Sciatic nerve (tissue), 2 donors: ENCODE data around the gene C1R. TPM values are rescaled to one million over a fixed set of nuclear protein-coding genes. Genes with fewer than 3 reads are reported as not detected.
"Not testable (repeated sequence)": the region's sequence is repeated elsewhere in the genome, so short reads cannot be mapped to it uniquely, and the experiment has no call there.

Experiments
- ATAC-seq: fragments of 200-7000 bp; cut with Tn5 transposase; one replicate; pipeline ENCODE4 v1.9.1; 2020; ENCODE audit warnings: mild to moderate bottlenecking, moderate library complexity
- DNase-seq: peaks from one replicate; pipeline ENCODE4 v3.0.0-alpha.2; 2020; ENCODE audit warnings: low spot score
- intact Hi-C: fragments of 100-400 bp; cut with DNase I; formaldehyde crosslinking; loops from one replicate; pipeline ENCODE4 v1.14.2; 2022
- total RNA-seq: library from RNA; stranded (reverse); fragmentation: NEBNext Ultra II Directional; extraction: Animal tissue kit (Norgen Biotek cat#: 25700); gene quantifications from one replicate; pipeline ENCODE4 v1.2.1, GENCODE V29; 2021
- donor health status: DM: no; HTN: no; CAD: no.
- donor health status: DM: no; HTN: no; CAD: no.

Gene C1R
- total RNA-seq, 1 donor from 2014 or later, result 628 TPM

DNA sequence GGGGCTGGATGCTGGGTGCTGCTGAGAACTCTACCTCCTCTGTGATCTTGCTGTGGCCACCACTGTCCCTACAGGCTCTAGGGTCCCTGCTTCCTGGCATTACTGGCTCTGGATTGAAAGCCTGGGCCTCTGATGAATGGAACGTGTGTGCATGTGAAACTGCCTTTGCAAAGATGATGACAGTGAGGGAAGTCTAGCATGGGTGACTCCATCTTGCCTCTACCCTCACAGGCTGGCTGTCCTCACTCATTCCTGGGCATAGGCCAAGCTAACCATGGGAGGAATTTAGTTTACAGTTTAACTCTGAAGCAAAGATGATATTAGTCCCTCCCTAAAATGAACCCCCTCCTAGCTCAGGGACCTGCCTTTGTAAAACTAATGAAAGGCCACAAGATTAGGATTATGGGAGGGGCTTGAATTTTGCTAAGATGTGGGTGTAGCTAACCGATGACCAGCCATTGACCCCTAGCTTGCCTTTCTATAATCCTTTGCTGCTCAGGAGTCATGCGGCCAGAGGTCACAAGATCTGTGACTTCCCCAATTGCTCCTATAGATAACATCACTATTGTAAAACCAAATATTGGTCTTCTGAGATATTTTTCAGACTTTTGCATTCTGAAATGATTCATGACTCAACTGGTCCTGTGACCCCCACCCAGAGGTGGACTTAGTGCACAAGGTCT lies 33.9 kb downstream of the C1R start:
- intact Hi-C loops, result no loop called here
- DNase-seq (no peak), ATAC-seq (no peak)

DNA sequence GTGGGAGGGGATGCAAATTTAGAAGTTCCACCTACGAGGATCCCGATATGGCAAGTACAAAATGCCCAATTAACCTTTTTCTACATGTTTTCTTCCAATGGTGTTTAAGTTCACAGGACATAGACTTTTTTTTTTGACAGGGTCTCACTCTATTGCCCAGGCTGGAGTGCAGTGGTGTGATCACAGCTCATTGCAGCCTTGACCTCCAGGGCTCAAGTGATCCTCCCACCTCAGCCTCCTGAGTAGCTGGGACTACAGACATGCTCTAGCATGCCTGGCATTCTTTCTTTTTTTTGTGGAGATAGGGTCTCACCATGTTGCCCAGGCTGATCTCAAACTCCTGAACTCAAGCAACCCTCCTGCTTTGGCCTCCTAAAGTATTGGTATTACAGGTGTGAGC lies 36.5 kb downstream of the C1R start:
- DNase-seq, ATAC-seq, intact Hi-C loops: not testable (repeated sequence)

DNA sequence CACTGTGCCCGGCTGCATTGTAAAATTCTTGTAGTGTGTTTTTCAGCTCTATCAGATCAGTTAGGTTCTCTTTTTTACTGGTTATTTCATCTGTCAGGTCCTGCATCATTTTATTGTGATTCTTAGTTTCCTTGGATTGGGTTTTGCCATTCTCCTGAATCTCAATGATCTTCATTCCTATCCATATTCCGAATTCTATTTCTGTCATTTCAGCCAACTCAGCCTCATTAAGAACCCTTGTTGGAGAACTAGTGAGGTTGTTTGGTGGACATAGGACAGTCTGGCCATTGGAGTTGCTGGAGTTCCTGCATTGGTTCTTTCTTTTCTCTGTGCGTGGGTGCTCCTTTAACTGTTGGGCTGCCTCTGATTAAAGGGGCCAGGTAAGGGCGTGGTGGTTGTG lies 37.3 kb downstream of the C1R start:
- intact Hi-C loops, result no loop called here
- ATAC-seq (no peak), DNase-seq (no peak)

DNA sequence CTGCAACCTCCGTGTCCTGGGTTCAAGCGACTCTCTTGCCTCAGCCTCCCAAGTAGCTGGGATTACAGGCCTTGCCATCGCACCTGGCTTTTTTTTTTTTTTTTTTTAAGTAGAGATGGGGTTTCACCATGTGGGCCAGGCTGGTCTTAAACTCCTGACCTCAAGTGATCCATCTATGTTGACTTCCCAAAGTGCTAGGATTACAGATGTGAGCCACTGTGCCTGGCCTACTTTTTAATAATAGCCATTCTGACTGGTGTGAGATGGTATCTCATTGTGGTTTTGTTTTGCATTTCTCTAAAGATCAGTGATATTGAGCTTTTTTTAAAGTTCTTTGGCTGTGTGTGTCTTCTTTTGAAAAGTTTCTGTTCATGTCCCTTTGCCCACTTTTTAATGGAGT lies 42.3 kb downstream of the C1R start:
- ATAC-seq, DNase-seq, intact Hi-C loops: not testable (repeated sequence)

DNA sequence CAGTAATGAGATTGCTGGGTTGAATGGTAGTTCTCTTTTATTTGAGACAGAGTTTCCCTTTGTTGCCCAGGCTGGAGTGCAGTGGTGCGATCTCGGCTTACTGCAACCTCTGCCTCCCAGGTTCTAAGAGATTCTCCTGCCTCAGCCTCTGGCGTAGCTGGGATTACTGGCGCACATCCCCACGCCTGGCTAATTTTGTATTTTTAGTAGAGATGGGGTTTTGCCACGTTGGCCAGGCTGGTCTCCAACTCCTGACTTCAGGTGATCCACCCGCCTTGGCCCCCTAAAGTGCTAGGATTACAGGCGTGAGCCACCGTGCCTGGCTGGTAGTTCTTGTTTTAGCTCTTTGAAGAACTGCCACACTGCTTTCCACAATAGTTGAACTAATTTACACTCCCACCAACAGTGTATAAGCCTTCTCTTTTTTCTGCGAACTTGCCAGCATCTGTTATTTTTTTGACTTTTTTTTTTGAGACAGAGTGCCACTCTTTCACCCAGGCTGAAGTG lies 42.7 kb downstream of the C1R start:
- intact Hi-C loops, DNase-seq, ATAC-seq: not testable (repeated sequence)

DNA sequence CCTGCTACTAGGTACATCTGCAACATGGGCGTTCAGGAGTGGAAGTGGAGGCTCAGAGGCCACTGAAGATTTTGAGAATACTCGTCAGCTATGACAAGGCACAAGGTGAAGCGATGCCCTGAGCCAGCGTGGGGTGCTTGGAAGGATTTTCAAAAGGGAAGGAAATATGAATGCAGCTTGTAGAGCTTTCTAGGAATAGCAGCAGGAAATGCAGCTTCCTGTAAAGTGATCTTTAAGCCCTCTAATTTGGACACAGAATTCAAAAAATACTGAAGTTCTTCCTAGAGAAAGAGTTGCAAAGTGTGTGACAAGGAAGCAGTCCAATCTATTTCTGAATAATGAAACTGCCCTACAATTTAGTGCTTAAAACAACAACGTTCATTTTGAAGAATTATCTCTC lies 44.9 kb downstream of the C1R start:
- ATAC-seq (no peak), DNase-seq (no peak)
- intact Hi-C loops, result no loop called here

DNA sequence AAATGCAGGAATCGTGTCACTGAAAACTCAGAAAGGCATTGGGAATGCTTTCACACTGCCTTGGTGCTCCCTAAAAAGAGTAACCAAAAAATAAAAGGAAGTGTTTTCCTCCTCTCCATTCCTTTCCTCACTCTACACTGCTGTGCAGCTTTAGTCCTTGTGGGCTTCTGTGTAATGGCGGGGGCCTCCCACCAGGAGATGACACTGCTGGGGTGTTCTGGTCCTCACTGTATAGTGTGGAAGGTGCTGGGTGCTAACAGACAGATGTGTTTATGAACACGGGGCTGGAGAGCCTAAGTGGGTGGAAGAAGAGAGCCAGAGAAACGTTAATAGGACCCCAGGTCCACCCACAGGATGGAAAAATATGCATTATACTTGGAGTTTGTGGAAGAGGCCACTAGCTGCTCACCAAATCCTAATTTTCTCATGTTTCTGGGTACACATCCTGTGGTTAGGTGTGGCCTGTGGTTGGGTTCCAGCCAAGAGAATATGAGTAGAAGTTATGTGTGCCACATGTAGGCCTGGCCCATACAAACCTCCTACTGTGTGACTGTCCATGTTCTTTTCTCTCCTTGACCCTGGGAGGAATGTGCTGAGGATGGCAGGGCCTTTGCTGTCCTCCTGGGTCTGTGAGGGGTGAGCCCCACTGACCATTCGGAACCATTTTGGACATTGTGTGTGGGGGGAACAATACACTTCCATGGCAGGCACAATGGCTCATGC lies 45.7 kb downstream of the C1R start:
- no peak for DNase-seq
- no peak for ATAC-seq
- intact Hi-C loops, result no loop called here

DNA sequence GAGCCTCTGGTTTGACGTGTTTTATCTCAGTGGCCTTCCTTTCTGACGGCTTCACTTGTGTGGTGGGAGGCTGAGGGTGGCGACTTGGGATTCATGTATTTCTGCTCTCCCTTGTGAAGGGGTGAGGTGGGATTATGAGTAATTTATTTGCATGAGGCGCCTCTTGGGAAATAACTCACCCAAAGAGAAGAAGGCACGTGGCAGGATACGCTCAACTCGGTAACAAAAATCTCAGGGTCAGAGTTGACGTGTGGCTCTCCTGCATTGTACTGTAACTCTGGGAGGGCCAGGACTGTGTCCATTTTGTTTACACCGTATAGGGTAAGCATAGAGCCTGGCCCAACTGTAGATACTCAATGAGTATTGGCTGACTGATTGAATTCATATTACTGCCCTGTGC lies 46.3 kb downstream of the C1R start:
- intact Hi-C loops, result no loop called here
- ATAC-seq (no peak), DNase-seq (no peak)

DNA sequence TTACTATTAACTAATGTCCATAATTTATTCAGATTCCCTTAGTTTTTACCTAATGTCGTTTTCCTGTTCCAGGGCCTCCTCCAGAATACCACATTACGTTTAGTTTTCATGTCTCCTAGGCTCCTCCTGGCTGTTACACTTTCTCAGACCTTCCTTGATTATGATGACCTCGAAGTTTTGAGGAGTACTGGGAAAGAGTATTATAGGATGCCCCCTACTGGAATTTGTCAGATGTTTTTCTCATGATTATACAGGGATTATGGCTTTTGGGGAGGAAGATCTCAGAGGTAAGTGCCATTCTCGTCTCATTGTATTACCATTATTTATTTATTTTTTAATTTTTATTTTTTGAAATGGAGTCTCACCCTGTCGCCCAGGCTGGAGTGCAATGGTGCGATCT lies 49.4 kb downstream of the C1R start:
- intact Hi-C loops, result no loop called here
- ATAC-seq (peak; percentile 72), DNase-seq (no peak)

DNA sequence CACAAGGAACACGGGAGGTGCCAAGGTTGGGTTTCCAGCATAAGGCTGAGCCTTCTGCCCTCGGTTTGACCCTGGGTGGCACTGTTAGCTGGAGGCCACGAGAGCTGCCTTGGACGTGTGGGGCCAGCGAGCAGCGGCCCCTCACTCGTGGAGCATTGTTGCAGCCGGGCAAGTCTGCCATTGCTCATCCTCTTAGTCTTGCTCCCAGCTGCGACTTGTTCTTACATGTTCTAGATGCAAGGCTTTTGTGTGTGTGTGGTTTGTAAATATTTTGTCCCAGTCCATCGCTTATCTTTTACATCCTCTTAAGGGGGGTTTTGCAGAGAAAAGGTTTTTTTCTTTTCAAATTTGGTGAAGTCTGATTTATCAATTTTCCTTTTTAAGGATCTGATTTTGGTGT lies 52.8 kb downstream of the C1R start:
- no peak for ATAC-seq
- intact Hi-C loops, result no loop called here
- DNase-seq, result no peak

DNA sequence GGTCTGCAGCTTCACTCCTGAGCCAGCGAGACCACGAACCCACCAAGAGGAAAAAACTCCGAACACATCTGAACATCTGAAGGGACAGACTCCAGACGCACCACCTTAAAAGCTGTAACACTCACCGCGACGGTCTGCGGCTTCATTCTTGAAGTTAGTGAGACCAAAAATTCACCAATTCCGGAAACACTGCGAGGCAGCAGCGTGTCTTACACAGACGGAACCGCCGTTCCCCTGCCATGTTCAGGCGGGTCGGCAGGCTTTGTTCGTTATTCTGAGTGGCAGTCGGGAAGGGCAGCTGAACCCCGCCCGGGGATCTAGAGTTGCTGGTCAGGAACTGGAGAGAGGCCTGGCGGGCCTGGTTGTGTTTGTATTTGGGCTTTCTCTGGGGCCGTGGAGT lies 53.7 kb downstream of the C1R start:
- no peak for ATAC-seq
- intact Hi-C loops, result no loop called here
- DNase-seq, result no peak

DNA sequence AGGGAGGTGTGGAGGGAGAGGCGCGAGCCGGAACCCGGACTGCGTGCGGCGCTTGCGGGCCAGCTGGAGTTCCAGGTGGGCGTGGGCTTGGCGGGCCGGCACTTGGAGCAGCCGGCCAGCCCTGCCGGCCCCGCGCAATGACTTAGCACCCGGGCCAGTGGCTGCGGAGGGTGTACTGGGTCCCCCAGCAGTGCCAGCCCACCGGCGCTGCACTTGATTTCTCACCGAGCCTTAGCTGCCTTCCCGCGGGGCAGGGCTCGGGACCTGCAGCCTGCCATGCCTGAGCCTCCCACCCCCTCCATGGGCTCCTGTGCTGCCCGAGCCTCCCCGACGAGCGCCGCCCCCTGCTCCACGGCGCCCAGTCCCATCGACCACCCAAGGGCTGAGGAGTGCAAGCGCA lies 54.8 kb downstream of the C1R start:
- ATAC-seq, intact Hi-C loops, DNase-seq: not testable (repeated sequence)

DNA sequence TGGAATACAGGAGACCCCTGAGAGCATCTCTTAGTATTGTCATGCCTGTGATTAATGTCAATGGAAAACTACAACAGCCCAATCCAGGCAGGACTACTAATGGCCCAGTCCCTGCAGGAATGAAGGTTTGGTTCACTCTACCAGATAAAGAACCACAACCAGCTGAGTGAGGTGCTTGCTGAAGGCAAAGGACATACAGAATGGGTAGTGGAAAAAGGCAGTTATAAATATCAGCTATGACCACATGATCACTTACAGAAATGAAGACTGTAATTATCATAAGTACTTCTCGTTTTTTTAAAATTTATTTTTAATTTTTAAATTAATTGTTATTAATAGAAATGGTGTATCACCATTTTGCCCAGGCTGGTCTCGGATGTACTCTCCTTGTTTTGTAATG lies 56.8 kb downstream of the C1R start:
- intact Hi-C loops, result no loop called here
- ATAC-seq, result no peak
- DNase-seq, result no peak

DNA sequence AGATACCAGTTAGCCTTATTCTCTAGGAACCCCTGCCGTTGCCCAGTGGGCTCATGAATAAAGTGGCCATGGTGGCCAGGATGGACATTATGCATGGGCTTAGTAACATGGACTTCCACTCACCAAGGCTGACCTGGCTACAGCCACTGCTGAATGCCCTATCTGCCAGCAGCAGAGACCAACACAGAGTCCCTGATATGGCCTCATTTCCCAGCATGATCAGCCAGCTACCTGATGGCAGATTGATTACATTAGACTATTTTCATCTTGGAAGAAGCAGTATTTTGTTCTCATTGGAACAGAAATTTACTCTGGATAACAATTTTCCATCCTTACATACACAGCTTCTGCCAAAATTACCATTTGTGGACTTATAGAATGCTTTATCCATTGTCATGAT lies 57.8 kb downstream of the C1R start:
- ATAC-seq, result no peak

DNA sequence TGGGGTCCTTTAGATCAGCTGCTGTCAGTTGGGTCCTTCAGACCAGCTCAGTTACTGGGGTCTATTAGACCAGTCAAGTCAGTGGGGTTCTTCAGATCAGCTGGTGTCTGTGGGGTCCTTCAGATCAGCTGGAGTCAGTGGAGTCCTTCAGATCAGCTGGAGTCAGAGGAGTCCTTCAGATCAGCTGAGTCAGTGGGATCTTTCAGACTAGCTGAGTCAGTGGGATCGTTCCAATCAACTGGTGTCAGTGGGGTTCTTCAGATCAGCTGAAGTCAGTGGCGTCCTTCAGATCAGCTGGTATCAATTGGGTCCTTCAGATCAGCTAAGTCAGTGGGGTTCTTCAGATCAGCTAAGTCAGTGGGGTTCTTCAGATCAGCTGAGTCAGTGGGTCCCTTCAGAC lies 59.3 kb downstream of the C1R start:
- DNase-seq, result no peak
- intact Hi-C loops, result no loop called here
- no peak for ATAC-seq

More for the DNA sequence above, 57.8 kb downstream of the C1R start:
- no peak for DNase-seq
- intact Hi-C loops, result no loop called here

DNA sequence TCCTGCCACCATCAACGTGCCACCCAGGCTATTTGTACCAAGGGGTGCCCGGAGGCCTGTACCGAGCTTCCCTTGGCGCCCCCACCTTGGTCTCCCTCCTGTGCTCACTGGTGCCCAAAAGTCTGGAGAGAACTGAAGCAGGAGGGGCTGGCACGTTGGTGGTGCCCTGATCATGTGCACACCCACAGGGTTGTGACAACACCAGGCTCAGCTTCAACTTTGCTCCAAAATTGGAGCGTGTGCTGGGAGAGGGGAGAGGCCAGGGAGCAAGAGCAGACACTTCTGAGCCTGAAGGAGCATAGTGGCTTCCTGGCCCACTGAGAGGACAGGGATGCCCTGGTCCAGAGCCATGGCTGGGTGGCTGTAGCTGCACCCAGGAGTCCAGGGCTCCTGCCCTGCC lies 60.9 kb downstream of the C1R start:
- intact Hi-C loops, result no loop called here
- no peak for DNase-seq
- no peak for ATAC-seq

Other genes with a start within 250 kb of the C1R start
- 0.71 TPM for gene CDCA3, start 241.2 kb downstream of the C1R start, total RNA-seq
- gene USP5, start 240.3 kb downstream of the C1R start, total RNA-seq, result 70.1 TPM
- 233 TPM for gene TPI1, start 224.9 kb downstream of the C1R start, total RNA-seq
- 12.3 TPM for gene SPSB2, start 219.1 kb downstream of the C1R start, total RNA-seq
- 13.4 TPM for gene LRRC23, start 187.6 kb downstream of the C1R start, total RNA-seq
- 36.9 TPM for gene ENO2, start 177.9 kb downstream of the C1R start, total RNA-seq
- 140 TPM for gene ATN1, start 164.5 kb downstream of the C1R start, total RNA-seq
- gene RNU7-1, start 148.6 kb downstream of the C1R start, total RNA-seq, result not detected
- 177 TPM for gene C12orf57, start 148.4 kb downstream of the C1R start, total RNA-seq
- gene PTPN6, start 141.1 kb downstream of the C1R start, total RNA-seq, result 35.0 TPM
- gene PHB2, start 121.8 kb downstream of the C1R start, total RNA-seq, result 112 TPM
- gene EMG1, start 121.5 kb downstream of the C1R start, total RNA-seq, result 42.9 TPM
- gene LPCAT3, start 74.0 kb downstream of the C1R start, total RNA-seq, result 34.7 TPM
- gene C1S, start 31.7 kb downstream of the C1R start, total RNA-seq, result 662 TPM
- gene C1RL, start 16.8 kb upstream of the C1R start, total RNA-seq, result 117 TPM
- 4.5 TPM for gene RBP5, start 36.4 kb upstream of the C1R start, total RNA-seq
- gene CLSTN3, start 37.9 kb upstream of the C1R start, total RNA-seq, result 43.8 TPM
- gene PEX5, start 97.2 kb upstream of the C1R start, total RNA-seq, result 61.5 TPM
- gene ACSM4, start 211.6 kb upstream of the C1R start, total RNA-seq, result not detected